HL-60 (cell line): Measurements from ENCODE around the gene PALB2.

ENCODE experiments used
- CTCF ChIP-seq: IDR thresholded peaks from one replicate; pipeline ENCODE4 v1.5.1; 2011; ENCODE audit warnings: low read length, control low read depth, inconsistent platforms; ENCODE audit not compliant: insufficient read depth
- GABPA ChIP-seq: IDR thresholded peaks from 2 replicates; pipeline ENCODE4 v1.6.1; 2012; ENCODE audit warnings: low read depth
- POLR2AphosphoS5 ChIP-seq: IDR thresholded peaks from 2 replicates; pipeline ENCODE4 v1.6.1; 2012; ENCODE audit warnings: low read depth

- TF ChIP-seq CTCF (no peak), POLR2AphosphoS5 (no peak), GABPA (no peak)
Measured at GRCh38 chr16:23564575-23565363, 76.3 kb downstream of the PALB2 start.
